Activated T-cell treated with anti-CD3 and anti-CD28 coated beads, Interleukin-2, amount 50 U/mL, for 48 hours (primary cell): ENCODE results near the gene TBC1D22A.

ENCODE experiments used
- DNase-seq, 2 experiments: peaks; one replicate each; pipeline ENCODE4 v3.0.0-alpha.2; 2020

TBC1D22A gene

DNA sequence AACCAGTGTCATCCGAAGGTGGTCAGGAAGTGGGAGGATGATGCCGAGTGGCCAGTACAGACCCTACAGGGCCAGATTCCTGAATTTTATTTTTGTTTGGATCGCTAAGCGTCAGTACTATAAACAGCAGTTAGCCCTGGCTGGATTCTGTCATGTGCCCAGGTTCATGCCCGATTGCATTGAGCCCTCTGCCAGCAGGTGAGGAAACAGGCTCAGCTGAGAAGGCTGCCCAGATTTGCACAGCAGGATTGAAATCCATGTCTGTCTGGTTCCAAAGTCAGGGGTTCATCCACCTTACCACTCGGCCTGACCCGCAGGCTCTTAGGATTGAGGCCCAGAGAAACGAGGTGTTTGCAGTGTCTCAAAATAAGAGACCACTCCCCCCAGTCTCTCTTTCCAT lies 9.1 kb upstream of the TBC1D22A start:
- DNase-seq: no peak

GRCh38 chr22:46753761-46754109 lies 8.7 kb upstream of the TBC1D22A start:
- DNase-seq: no peak

DNA sequence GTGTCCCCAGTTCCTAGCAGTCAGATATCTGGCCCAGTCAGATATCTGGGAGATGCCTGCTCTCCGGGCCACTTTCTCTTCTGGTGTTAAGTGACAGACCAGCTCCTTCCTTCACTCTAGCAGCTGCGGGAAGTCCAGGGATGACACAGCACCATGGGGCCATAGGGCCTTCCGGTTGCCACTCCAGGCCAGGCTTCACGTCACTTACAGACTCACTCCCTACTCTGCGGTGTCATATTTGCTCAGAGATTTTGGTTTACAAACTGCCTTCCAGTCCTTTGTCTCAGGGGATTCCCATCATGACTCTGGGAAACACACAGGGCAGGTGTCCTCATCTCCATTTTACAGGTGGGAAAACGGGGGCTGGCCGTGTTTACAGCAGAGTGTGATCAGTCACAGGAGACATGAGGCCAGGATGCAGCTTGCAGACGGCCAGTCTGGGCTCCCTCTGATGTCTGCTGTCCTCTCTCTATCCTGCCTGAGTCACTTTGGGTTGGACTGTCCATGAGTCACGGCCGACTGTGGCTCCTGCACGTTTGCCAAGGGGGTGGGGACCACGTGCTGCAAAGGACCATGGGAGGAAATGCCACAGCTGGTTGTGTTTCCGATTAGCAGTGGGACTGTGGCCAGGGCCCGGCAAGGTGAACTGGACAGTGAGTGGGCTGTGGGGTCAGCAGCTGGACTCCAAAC lies 8.2 kb upstream of the TBC1D22A start:
- DNase-seq: peak in 1 of 2 experiments; percentile 60

DNA sequence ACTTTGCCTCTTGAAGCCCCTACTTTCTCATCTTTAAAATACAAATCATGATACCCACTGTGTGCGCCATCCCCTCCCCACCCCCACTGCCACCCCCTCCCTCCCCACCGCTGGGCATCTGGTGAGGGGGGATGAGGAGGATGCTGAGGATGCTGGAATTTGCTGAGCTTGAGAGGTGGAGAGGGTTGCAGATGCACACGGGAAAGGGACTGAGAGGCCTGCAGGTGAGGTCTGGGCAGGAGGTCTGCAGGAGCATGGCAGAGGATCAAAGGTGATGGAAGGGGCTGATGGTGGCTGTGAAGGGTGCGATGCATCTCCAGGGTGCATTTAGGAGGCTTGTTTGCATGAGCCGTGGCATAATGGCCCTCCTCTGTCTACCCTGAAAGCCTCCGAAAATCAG lies 7.6 kb upstream of the TBC1D22A start:
- no peak for DNase-seq

DNA sequence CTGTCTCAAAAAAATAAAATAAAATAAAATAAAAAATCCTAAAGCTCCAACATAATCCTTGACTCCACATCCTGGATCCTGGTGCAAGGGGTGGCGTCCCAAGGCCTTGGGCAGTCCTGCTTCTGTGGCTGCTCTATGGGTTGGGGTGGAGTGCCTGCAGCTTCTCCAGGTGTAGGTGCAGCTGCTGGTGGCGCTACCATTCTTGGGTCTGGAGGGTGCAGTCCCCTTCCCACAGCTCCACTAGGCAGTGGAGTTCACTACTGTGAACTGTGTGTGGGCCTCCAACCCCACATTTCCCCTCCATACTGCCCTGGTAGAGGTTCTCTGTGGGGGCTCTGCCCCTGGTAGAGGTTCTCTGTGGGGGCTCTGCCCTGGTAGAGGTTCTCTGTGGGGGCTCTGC lies 6.9 kb upstream of the TBC1D22A start:
- DNase-seq: no peak

DNA sequence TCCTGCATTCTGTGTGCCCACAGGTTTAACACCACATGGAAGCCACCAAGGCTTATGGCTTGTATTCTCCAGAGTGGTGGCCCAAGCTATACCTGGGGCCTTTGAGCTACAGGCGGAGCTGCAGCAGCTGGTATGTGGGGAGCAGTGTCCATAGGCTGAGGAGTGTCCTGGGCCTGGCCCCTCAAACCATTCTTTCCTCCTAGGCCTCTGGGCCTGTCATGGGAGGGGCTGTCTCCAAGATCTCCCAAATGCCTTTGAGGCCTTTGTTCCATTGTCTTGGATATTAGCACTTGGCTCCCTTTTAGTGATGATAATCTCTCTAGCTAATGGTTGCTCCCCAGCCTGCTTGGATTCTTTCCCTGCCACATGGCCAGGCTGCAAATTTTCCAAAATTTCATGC lies 6.4 kb upstream of the TBC1D22A start:
- no peak for DNase-seq

- DNase-seq: no peak
Observed at GRCh38 chr22:46757104-46757503, 5.3 kb upstream of the TBC1D22A start.

DNA sequence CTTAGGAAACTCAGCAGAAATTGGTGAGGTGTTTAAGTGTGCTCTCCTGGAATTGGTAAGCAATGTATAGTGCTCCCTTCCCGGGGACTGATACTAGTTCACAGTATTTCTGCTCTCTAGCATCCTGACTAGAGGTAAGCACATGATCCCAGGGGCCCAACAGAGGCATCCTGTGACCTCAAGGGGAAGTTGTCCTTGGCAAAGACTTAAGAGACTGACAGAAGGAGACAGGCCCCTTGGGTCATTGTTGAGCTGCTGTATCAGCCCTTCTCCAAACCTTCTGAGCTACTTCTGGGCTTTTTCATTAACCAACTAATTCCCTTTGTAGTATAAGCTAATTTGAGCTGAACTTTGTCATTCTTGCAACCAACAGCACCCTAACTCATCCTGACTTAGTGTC lies 4.3 kb upstream of the TBC1D22A start:
- DNase-seq: no peak

DNA sequence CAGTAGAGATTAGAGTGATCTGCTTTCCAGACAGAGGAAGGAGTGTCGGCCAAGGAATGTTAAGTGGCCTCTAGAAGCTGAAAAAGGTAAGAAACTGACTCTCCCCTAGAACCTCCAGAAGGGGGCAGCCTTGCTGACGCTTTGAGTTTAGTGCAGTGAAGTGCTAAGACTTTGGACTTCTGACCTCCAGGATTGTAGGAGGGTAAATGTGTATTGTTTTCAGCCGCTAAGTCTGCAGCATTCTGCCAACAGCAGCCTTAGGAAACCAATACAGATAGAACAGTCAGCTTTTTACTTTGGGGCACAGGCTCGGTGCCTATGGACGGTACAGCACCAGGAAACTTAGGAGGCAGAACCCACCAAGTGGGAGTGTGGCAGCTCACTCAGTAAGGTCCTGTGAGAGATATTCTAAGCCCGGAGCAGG lies 3.6 kb upstream of the TBC1D22A start:
- peak; percentile 66 for DNase-seq

DNA sequence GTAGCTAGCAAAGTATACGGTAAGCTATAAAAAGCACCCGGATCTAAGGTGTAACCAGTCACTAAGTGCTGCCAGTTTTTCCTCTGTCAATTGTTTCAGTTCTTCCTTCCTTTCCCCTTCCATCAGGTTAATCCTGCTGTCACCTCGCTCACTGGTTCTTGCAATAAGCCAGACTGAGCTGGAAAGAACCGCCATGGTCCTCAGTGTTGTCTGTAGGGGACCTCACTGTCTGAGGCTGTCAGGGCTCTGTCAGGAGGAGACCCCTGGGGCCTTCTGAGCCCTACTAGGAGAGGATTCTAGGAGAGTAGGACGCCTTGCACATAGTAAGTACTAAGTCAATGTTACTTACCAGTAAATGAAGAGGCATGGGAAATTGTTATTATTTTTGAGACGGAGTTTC lies 1.4 kb upstream of the TBC1D22A start:
- no peak for DNase-seq

DNA sequence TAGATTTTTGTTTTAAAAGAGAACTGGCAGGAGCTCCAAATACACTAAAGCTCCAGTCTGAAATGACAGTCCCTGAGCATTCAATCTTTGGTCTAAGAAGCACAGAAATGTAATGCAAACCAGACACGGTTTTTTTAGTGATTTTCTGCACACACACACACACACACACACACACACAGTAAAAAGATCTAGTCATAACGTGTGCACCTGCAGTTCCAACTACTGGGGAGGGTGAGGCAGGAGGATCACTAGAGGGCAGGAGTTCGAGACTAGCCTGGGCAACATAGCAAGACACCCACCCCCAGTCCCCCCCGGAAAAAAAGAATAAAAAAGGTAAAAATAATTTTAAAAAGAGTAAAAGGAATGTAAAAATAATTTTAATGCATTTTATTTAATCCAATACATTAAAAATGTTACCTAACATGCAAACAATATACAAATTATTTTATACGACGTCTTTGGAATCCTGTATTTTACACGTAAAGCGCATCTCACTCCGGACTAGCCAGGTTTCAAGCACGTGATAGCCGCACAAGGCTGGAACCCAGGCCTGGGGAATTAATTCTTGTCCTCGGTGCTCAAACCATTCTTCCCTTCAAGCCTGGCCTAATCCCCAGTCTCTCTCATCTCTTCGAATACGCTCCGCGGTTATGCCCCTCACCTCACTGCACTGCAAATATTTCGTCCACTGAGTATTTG lies 762 bp upstream of the TBC1D22A start:
- no peak for DNase-seq

DNA sequence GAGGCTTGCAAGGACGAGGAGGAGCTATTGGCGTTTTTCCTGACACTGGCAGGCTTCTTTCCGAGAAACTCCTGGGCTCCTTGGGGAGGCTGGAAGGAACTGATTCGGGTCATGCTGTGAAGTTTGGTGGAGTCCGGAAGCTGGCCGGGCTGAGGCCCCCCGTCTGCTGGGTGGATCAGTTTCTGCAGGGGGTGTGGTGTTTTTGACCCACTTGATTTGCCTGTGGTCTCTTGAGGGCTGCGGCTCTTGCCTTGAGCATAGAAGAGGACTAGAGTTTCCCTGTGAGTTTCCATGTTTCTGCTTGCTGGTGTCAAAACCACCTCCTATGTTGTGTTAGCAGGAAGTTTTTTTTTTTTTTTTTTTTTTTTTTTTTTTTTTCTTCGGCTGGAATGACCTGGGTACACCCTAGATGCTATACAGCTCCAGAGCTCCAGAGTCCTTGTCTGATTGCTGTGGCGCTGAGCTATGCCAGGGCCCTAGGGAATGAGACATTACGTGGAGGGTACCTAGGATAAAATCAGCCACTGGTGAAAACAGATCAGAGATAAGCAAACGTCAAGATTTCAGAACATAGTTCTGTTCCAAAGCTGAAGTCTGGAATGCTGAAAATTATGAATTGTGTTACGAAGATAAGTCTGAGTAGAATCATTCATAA lies 728 bp downstream of the TBC1D22A start:
- peak in 1 of 2 experiments; percentile 39 for DNase-seq

GRCh38 chr22:46764140-46764680 lies 1.8 kb downstream of the TBC1D22A start:
- DNase-seq: no peak

GRCh38 chr22:46764779-46765485 lies 2.5 kb downstream of the TBC1D22A start:
- DNase-seq: no peak

DNA sequence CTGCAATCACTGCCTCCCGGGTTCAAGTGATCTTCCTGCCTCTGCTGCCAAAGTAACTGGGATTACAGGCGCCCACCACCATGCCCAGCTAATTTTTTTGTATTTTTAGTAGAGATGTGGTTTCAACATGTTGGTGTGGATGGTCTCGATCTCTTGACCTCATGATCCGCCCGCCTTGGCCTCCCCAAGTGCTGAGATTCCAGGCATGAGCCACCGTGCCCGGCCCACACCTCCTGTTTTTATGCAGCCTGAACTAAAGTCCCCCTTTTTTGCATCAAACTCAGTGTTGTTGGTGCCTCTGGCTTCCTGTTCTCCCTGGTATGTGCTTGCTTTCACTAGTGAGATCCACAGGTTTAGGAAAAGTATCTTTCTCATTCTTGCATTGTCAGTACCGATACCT lies 4.2 kb downstream of the TBC1D22A start:
- DNase-seq: no peak

DNA sequence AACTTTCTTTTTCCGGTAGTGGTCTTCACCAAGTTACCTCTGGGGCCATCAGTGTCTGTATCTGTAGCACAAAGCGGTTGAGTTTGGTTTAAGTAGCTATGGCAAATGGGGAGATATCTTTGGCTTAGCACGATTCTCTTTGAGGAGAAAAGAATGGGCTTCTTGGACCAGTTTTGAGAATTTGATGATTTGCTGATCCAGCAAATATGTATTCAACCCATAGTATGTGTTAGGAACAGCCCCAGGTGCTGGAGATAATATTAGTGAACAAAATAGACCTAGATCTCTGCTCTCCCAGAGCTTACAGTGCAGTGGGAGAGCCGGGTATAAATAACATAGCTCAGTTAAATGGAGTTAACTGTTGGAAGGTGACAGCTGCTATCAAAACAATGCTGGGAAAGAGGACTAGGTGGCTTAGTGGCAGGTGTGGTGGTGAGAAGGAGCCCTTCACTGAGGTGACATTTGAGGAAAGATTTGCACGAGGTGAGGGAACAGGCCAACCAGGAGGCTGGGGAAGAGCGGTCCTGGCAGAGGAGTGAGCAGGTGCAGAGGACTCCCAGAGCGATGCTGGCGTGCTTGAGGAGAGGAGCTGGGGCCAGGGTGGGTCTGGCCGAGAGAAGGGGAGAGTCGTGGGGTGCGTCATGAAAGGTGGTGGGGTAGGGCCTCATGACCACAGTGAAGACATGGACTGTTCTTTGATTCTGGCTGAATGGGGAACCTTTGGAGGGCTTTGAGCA lies 5.0 kb downstream of the TBC1D22A start:
- DNase-seq: no peak

DNA sequence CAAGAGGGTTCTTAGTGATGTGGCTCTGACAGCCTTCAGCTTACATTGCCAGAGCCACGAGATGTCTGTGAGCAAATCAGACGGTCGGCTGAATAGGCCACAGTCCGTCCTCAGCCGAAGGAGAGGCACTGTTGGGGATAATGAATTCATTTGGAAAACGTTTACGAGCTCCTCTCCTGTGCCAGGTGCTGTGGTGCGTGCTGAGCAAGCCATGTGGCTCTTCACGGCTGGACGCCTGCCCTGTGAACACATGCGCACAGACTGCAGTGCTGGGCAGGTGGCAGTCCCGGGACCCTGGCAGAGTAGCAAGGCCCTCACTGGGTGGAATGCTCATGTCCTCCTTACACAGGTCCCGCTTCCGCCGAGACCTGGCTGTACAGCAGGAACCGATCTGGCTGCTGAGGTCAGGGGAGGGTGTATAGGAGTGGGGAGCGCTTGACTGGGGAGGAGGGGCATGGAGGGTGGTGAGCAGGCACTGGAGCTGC lies 6.8 kb downstream of the TBC1D22A start:
- no peak for DNase-seq

DNA sequence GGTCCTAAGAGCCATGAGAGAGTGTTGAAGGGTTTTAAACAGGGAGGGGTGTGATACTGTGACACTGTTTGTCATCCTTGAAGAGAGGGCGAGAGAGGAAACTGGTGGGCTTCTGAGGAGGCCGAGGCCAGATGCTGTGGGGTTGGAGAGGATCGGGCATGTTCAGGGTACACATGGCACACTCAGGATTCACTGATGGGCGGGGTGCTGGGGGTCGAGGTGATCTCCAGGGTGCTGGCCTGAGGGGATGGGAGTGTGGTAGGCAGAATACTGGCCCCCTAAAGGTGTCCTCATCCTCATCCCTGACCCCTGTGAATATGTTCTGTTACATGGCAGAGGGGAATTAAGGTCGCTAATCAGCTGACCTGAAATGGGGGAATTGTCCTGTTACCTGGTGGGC lies 7.3 kb downstream of the TBC1D22A start:
- DNase-seq: no peak

- DNase-seq: no peak
Observed at GRCh38 chr22:46770151-46770641, 7.7 kb downstream of the TBC1D22A start.

GRCh38 chr22:46770726-46771125 lies 8.3 kb downstream of the TBC1D22A start:
- no peak for DNase-seq

- DNase-seq: no peak
Observed at GRCh38 chr22:46773076-46773475, 10.6 kb downstream of the TBC1D22A start.
